Measurements from ENCODE around the gene TMPRSS11A. TPM values are rescaled to one million over a fixed set of nuclear protein-coding genes. Genes with fewer than 3 reads are reported as not detected.

TMPRSS11A gene
- total and polyA plus RNA-seq, 2 donors (not counting 3 experiments of a cell fraction or from before 2014, with no cell fraction given) = not detected

DNA sequence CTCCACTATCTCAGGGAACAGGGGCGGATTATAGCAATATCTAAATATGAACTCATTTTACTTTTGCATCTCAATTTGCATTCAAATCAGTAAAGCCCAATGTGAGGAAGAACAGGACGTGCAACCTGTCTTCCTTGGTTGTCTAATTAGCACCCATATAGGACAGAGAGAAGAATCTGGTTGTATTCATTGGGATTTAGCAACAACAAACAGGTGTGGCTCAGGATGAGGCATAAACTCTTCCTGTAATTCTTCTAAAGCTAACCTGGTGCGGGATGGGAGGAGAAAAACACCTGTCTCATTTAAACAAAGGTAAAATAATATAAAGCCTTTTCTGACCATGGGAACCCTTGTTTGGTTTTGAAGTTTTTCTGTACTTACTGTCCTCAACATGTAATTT is 22.2 kb downstream of the TMPRSS11A start:
- Histone ChIP-seq H3K9ac (replicated peaks; ENCODE audit: extremely low read depth, insufficient read depth, low read length) (no peak overlapping the region), H3K79me2 (ENCODE audit: control insufficient read depth, insufficient read depth, low read length) (no peaks in the 10 kb centered on the region), H2AFZ (ENCODE audit: low read depth, low read length) (no peak overlapping the region), H3K27ac (ENCODE audit: insufficient read depth, low read depth, low read length) (no peak overlapping the region), H3K9me3 (replicated peaks; ENCODE audit: control insufficient read depth, insufficient read depth, low read length) (no peaks in the 10 kb centered on the region), H3K36me3 (ENCODE audit: control insufficient read depth in 2 of 2, extremely low read depth in 1 of 2, insufficient read depth in 2 of 2, low read length in 2 of 2) (no peaks in the 10 kb centered on the region), H3K4me3 (replicated peaks in 1 of 3; ENCODE audit: insufficient read depth in 1 of 3, low read depth in 1 of 3, low read length in 3 of 3) (no peak overlapping the region), H3K9me1 (replicated peaks; ENCODE audit: control insufficient read depth, extremely low read depth, insufficient read depth, low read length) (no peaks in the 10 kb centered on the region), H4K20me1 (replicated peaks; ENCODE audit: control insufficient read depth, extremely low read depth, insufficient read depth, low read length) (no peaks in the 10 kb centered on the region), H3K27me3 (ENCODE audit: control insufficient read depth in 2 of 2, insufficient read depth in 2 of 2, low read length in 2 of 2) (no peaks in the 10 kb centered on the region), H3K4me2 (ENCODE audit: insufficient read depth, low read length) (no peak overlapping the region), H3K4me1 (ENCODE audit: control insufficient read depth, extremely low read depth, insufficient read depth, low read length) (no peaks in the 10 kb centered on the region)
- POLR2A ChIA-PET = no interaction called here
- TF ChIP-seq POLR2A (IDR thresholded peaks at IDR 0.05; ENCODE audit: low read depth, low read length) (no peak), MYC (IDR thresholded peaks at IDR 0.05; ENCODE audit: low read depth, low read length) (no peak), JUN (IDR thresholded peaks at IDR 0.05; ENCODE audit: borderline replicate concordance, insufficient read depth, insufficient read length, low read depth) (no peak), GATA2 (IDR thresholded peaks at IDR 0.05; ENCODE audit: insufficient read depth, insufficient read length, low read depth, low read length) (no peak), EZH2 (IDR thresholded peaks at IDR 0.05; ENCODE audit: borderline replicate concordance, low read depth, low read length, severe bottlenecking) (no peak), FOS (IDR thresholded peaks at IDR 0.05; ENCODE audit: borderline replicate concordance, insufficient read depth, low read length) (no peak), CTCF (IDR thresholded peaks at IDR 0.05; ENCODE audit: extremely low read depth in 1 of 2, insufficient read depth in 1 of 2, low read depth in 1 of 2, low read length in 2 of 2) (no peak), MAX (IDR thresholded peaks at IDR 0.05; ENCODE audit: insufficient read depth, insufficient read length) (no peak), POLR2AphosphoS5 (IDR thresholded peaks at IDR 0.05; ENCODE audit: insufficient read depth, low read depth, low read length) (no peak)
- CTCF ChIA-PET = interaction anchor here (2.3 kb wide), 1 partner anchor 30 kb away, joined by 5 read pairs; no protein-coding TSS in a partner anchor
- intact Hi-C loops (cut with micrococcal nuclease) (no loop called here), dilution Hi-C loops (cut with MboI; ENCODE audit: extremely low pct_ligation_motif_present, low sequenced_read_pairs) (no loop called here)
- DNase-seq (ENCODE audit: low read depth, low spot score) = no peak
- no peak for FAIRE-seq
- BruUV-seq (replicated peaks) = no TSS peak

Measured in endothelial cell of umbilical vein (primary cell).